Skeletal muscle satellite cell (primary cell): Measurements from ENCODE around the gene GSTM3.

Experiments used
- H3K27me3 ChIP-seq: 2 replicates; pipeline ENCODE4 v1.7.0; 2013; ENCODE audit warnings: low read length; ENCODE audit not compliant: control insufficient read depth, insufficient read depth
- H3K36me3 ChIP-seq: 2 replicates; pipeline ENCODE4 v1.7.0; 2013; ENCODE audit warnings: mild to moderate bottlenecking, control low read depth, low read length; ENCODE audit not compliant: insufficient read depth
- H3K4me1 ChIP-seq: 2 replicates; pipeline ENCODE4 v1.7.0; 2013; ENCODE audit warnings: low read length; ENCODE audit not compliant: control insufficient read depth, insufficient read depth
- H3K4me2 ChIP-seq: 2 replicates; pipeline ENCODE4 v1.7.0; 2013; ENCODE audit warnings: mild to moderate bottlenecking, low read length
- H3K4me3 ChIP-seq: 2 replicates; pipeline ENCODE4 v1.7.0; 2013; ENCODE audit warnings: low read length
- H3K9ac ChIP-seq: 2 replicates; pipeline ENCODE4 v1.7.0; 2013; ENCODE audit warnings: mild to moderate bottlenecking, low read depth, low read length, moderate library complexity
- H3K9me3 ChIP-seq: replicated peaks from 2 replicates; pipeline ENCODE4 v1.7.0; 2013; ENCODE audit warnings: mild to moderate bottlenecking, control low read depth, low read length

Gene GSTM3

GRCh38 chr1:109783436-109783835 lies 42.6 kb upstream of the GSTM3 start:
- H3K36me3 ChIP-seq = no peaks in the 10 kb centered on the region
- H3K9ac ChIP-seq = no peak overlapping the region
- H3K4me3 ChIP-seq = peak overlapping the region; percentile 26
- H3K4me2 ChIP-seq = peak overlapping the region; percentile 51
- peaks cover 6% of the 10 kb centered on the region for H3K9me3 ChIP-seq
- peaks cover 35% of the 10 kb centered on the region for H3K4me1 ChIP-seq
- no peaks in the 10 kb centered on the region for H3K27me3 ChIP-seq

- Histone ChIP-seq H3K36me3 (no peaks in the 10 kb centered on the region), H3K9ac (no peak overlapping the region), H3K4me2 (no peak overlapping the region), H3K9me3 (peaks cover 6% of the 10 kb centered on the region), H3K4me1 (peaks cover 35% of the 10 kb centered on the region), H3K4me3 (no peak overlapping the region), H3K27me3 (no peaks in the 10 kb centered on the region)
Observed at GRCh38 chr1:109782927-109783326, 42.1 kb upstream of the GSTM3 start.

- Histone ChIP-seq H3K4me3 (no peak overlapping the region), H3K36me3 (no peaks in the 10 kb centered on the region), H3K9ac (no peak overlapping the region), H3K27me3 (no peaks in the 10 kb centered on the region), H3K4me1 (peaks cover 33% of the 10 kb centered on the region), H3K9me3 (peaks cover 6% of the 10 kb centered on the region), H3K4me2 (no peak overlapping the region)
Observed at GRCh38 chr1:109782514-109782913, 41.7 kb upstream of the GSTM3 start.

- peaks cover 6% of the 10 kb centered on the region for H3K9me3 ChIP-seq
- H3K4me3 ChIP-seq = no peak overlapping the region
- no peaks in the 10 kb centered on the region for H3K27me3 ChIP-seq
- H3K36me3 ChIP-seq = no peaks in the 10 kb centered on the region
- no peak overlapping the region for H3K4me2 ChIP-seq
- H3K4me1 ChIP-seq = peaks cover 35% of the 10 kb centered on the region
- no peak overlapping the region for H3K9ac ChIP-seq
Observed at GRCh38 chr1:109781806-109782205, 41.0 kb upstream of the GSTM3 start.

- peaks cover 30% of the 10 kb centered on the region for H3K4me1 ChIP-seq
- H3K9me3 ChIP-seq = peaks cover 6% of the 10 kb centered on the region
- no peak overlapping the region for H3K9ac ChIP-seq
- H3K36me3 ChIP-seq = no peaks in the 10 kb centered on the region
- no peak overlapping the region for H3K4me2 ChIP-seq
- no peaks in the 10 kb centered on the region for H3K27me3 ChIP-seq
- H3K4me3 ChIP-seq = no peak overlapping the region
Observed at GRCh38 chr1:109780982-109781381, 40.1 kb upstream of the GSTM3 start.

- H3K9me3 ChIP-seq = peaks cover 6% of the 10 kb centered on the region
- H3K4me2 ChIP-seq = no peak overlapping the region
- peaks cover 5% of the 10 kb centered on the region for H3K27me3 ChIP-seq
- H3K4me3 ChIP-seq = no peak overlapping the region
- no peaks in the 10 kb centered on the region for H3K36me3 ChIP-seq
- peaks cover 20% of the 10 kb centered on the region for H3K4me1 ChIP-seq
- H3K9ac ChIP-seq = no peak overlapping the region
Observed at GRCh38 chr1:109777980-109778625, 37.3 kb upstream of the GSTM3 start.

- Histone ChIP-seq H3K9ac (no peak overlapping the region), H3K4me3 (no peak overlapping the region), H3K9me3 (peaks cover 6% of the 10 kb centered on the region), H3K36me3 (no peaks in the 10 kb centered on the region), H3K4me1 (peaks cover 14% of the 10 kb centered on the region), H3K27me3 (peaks cover 5% of the 10 kb centered on the region), H3K4me2 (no peak overlapping the region)
Observed at GRCh38 chr1:109777436-109777835, 36.6 kb upstream of the GSTM3 start.

- H3K4me3 ChIP-seq = no peak overlapping the region
- H3K9ac ChIP-seq = no peak overlapping the region
- no peak overlapping the region for H3K4me2 ChIP-seq
- H3K4me1 ChIP-seq = peaks cover 9% of the 10 kb centered on the region
- peaks cover 5% of the 10 kb centered on the region for H3K27me3 ChIP-seq
- peaks cover 6% of the 10 kb centered on the region for H3K9me3 ChIP-seq
- H3K36me3 ChIP-seq = no peaks in the 10 kb centered on the region
Observed at GRCh38 chr1:109776911-109777310, 36.1 kb upstream of the GSTM3 start.

- no peaks in the 10 kb centered on the region for H3K36me3 ChIP-seq
- H3K27me3 ChIP-seq = peaks cover 5% of the 10 kb centered on the region
- no peak overlapping the region for H3K9ac ChIP-seq
- no peak overlapping the region for H3K4me2 ChIP-seq
- H3K9me3 ChIP-seq = peaks cover 6% of the 10 kb centered on the region
- H3K4me1 ChIP-seq = peaks cover 6% of the 10 kb centered on the region
- H3K4me3 ChIP-seq = no peak overlapping the region
Observed at GRCh38 chr1:109776206-109776835, 35.5 kb upstream of the GSTM3 start.

- no peak overlapping the region for H3K9ac ChIP-seq
- no peaks in the 10 kb centered on the region for H3K9me3 ChIP-seq
- H3K36me3 ChIP-seq = no peaks in the 10 kb centered on the region
- peaks cover 6% of the 10 kb centered on the region for H3K4me1 ChIP-seq
- no peak overlapping the region for H3K4me3 ChIP-seq
- no peak overlapping the region for H3K4me2 ChIP-seq
- peaks cover 5% of the 10 kb centered on the region for H3K27me3 ChIP-seq
Observed at GRCh38 chr1:109775398-109775797, 34.6 kb upstream of the GSTM3 start.

GRCh38 chr1:109773900-109774485 lies 33.2 kb upstream of the GSTM3 start:
- no peak overlapping the region for H3K9ac ChIP-seq
- H3K4me2 ChIP-seq = no peak overlapping the region
- H3K9me3 ChIP-seq = no peaks in the 10 kb centered on the region
- H3K36me3 ChIP-seq = no peaks in the 10 kb centered on the region
- H3K27me3 ChIP-seq = peaks cover 5% of the 10 kb centered on the region
- H3K4me1 ChIP-seq = peaks cover 11% of the 10 kb centered on the region
- no peak overlapping the region for H3K4me3 ChIP-seq
